Naive thymus-derived CD8-positive, alpha-beta T cell (primary cell): ENCODE measurements around the gene IQCE. TPM values are rescaled to one million over a fixed set of nuclear protein-coding genes. Genes with fewer than 3 reads are reported as not detected.

Experiments used
- ATAC-seq, 2 donors: fragments of 150-1000 bp; cut with Tn5 transposase in 1 of 2; sonication (Bioruptor Pico), chemical (Tn5 transposase) in 1 of 2; 1 replicate in 1 of 2; 2 replicates in 1 of 2; pipeline ENCODE4 v1.10.0; 2021; ENCODE audit warnings: mild to moderate bottlenecking in 2 of 2, moderate library complexity in 2 of 2
- POLR2A ChIA-PET: fragments of 350-600 bp; sonication (Branson Sonifier 250); formaldehyde crosslinking; loops from one replicate; lab custom pipeline; 2021; ENCODE audit warnings: antibody characterized with exemption; lab: Charles Lee
- DNase-seq, 10 donors: peaks; one replicate each; pipeline versions ENCODE4 v3.0.0 to v3.0.0-alpha.2; 2020 to 2022
- H3K27ac Mint-ChIP-seq, 10 donors: one replicate each; pipeline ENCODE4 v1.8.0; 2020 to 2022; ENCODE audit warnings: mild to moderate bottlenecking in 10 of 10, mixed read lengths in 10 of 10, moderate library complexity in 4 of 10, inconsistent platforms in 1 of 10
- H3K27me3 Mint-ChIP-seq, 5 donors: one replicate each; pipeline ENCODE4 v1.8.0; 2021 to 2022; ENCODE audit warnings: mixed read lengths in 5 of 5
- H3K36me3 Mint-ChIP-seq, 3 donors: one replicate each; pipeline ENCODE4 v1.8.0; 2020 to 2022; ENCODE audit warnings: mixed read lengths in 3 of 3, mild to moderate bottlenecking in 2 of 3, inconsistent platforms in 1 of 3
- H3K4me1 Mint-ChIP-seq, 4 donors: one replicate each; pipeline ENCODE4 v1.8.0; 2021 to 2022; ENCODE audit warnings: mixed read lengths in 4 of 4
- H3K4me3 Mint-ChIP-seq, 10 donors: one replicate each; pipeline ENCODE4 v1.8.0; 2020 to 2022; ENCODE audit warnings: mild to moderate bottlenecking in 10 of 10, mixed read lengths in 10 of 10, moderate library complexity in 6 of 10, inconsistent platforms in 1 of 10
- H3K9me3 Mint-ChIP-seq, 9 donors: one replicate each; pipeline ENCODE4 v1.8.0; 2020 to 2022; ENCODE audit warnings: mixed read lengths in 9 of 9, mild to moderate bottlenecking in 3 of 9, inconsistent platforms in 1 of 9, moderate library complexity in 1 of 9
- polyA plus RNA-seq, 3 donors: library from polyadenylated mRNA; unstranded; fragments of 300-500 nt; fragmentation: Illumina TruSeq; gene quantifications; one replicate each; pipeline ENCODE4 v1.2.3, GENCODE V29; 2021
- total RNA-seq, 8 experiments: library from RNA in 2 of 8; stranded (reverse) in 2 of 8; gene quantifications; one replicate each; pipeline ENCODE4 v1.2.3 and lab custom pipeline; 2021 to 2026

The IQCE gene
- 1 to 10 TPM; 6.6 to 8.9 TPM for total RNA-seq
- polyA plus RNA-seq: 1 to 10 TPM in 2 of 3 donors, under 1 TPM in 1; 0.77 to 2.2 (median 2.0) TPM
- 9.4 to 24.4 (median 18.7) reads per million in 6 experiments for total RNA-seq (lab: John Stamatoyannopoulos, UW)

GRCh38 chr7:2558629-2559282 lies at the start of gene IQCE:
Gene IQCE, plus strand, starts transcription at chr7:2558979. Its CDS starts 203 bp downstream, at chr7:2559182.
- peak; percentile 80 to 94 (median 88) for DNase-seq
- Mint-ChIP-seq H3K27ac (peak within 1 kb of the TSS in 7 of 10 donors; percentile 19 to 72 (median 56)), H3K27me3 (no peaks in the 10 kb centered on the region), H3K36me3 (peaks cover 0 to 3% (median 0%) of the 10 kb centered on the region in 3 donors), H3K4me3 (peak within 1 kb of the TSS; percentile 68 to 82 (median 76)), H3K4me1 (peaks cover 9 to 37% (median 27%) of the 10 kb centered on the region in 4 donors), H3K9me3 (no peaks in the 10 kb centered on the region)
- ATAC-seq: peak; percentile 49
- POLR2A ChIA-PET: interaction anchor here (0.6 to 4.5 kb wide), 14 partner anchors 17 to 160 kb away, joined by 3 to 33 read pairs (median 4); no protein-coding TSS in a partner anchor

GRCh38 chr7:2509298-2509906 lies 49.4 kb upstream of the IQCE start:
- Mint-ChIP-seq H3K4me3 (peak overlapping the region; percentile 73 to 88 (median 82)), H3K9me3 (no peaks in the 10 kb centered on the region), H3K27ac (peak overlapping the region in 9 of 10 donors; percentile 96 to 99 (median 98)), H3K4me1 (peaks cover 26 to 69% (median 60%) of the 10 kb centered on the region in 4 donors), H3K36me3 (no peaks in the 10 kb centered on the region), H3K27me3 (no peaks in the 10 kb centered on the region)
- DNase-seq (no peak), ATAC-seq (no peak)
- POLR2A ChIA-PET: interaction anchor here (1.0 to 22.8 kb wide), 12 partner anchors 10 to 201 kb away, joined by 3 to 821 read pairs (median 8); partner anchors contain the start of genes BRAT1, IQCE, LFNG and TTYH3

GRCh38 chr7:2510130-2510776 lies 48.5 kb upstream of the IQCE start:
- Mint-ChIP-seq H3K36me3 (no peaks in the 10 kb centered on the region), H3K9me3 (no peaks in the 10 kb centered on the region), H3K4me3 (peak overlapping the region; percentile 75 to 88 (median 84)), H3K27ac (peak overlapping the region in 9 of 10 donors; percentile 96 to 99 (median 98)), H3K27me3 (no peaks in the 10 kb centered on the region), H3K4me1 (peaks cover 26 to 69% (median 60%) of the 10 kb centered on the region in 4 donors)
- POLR2A ChIA-PET: interaction anchor here (0.5 to 22.8 kb wide), 16 partner anchors 8 to 940 kb away, joined by 3 to 821 read pairs (median 10); partner anchors contain the start of genes BRAT1, CHST12, IQCE and LFNG
- DNase-seq (no peak), ATAC-seq (no peak)

- no peaks in the 10 kb centered on the region for H3K27me3 Mint-ChIP-seq
- H3K4me3 Mint-ChIP-seq: peak overlapping the region; percentile 75 to 88 (median 84)
- DNase-seq (peak; percentile 44 to 89 (median 70)), ATAC-seq (peak; percentile 38 to 48)
- POLR2A ChIA-PET: interaction anchor here (0.5 to 22.8 kb wide), 26 partner anchors 9 to 941 kb away, joined by 3 to 821 read pairs (median 4); partner anchors contain the start of genes BRAT1, CHST12, IQCE and LFNG
- H3K27ac Mint-ChIP-seq: peak overlapping the region in 9 of 10 donors; percentile 96 to 99 (median 98)
- peaks cover 26 to 69% (median 59%) of the 10 kb centered on the region in 4 donors for H3K4me1 Mint-ChIP-seq
- no peaks in the 10 kb centered on the region for H3K36me3 Mint-ChIP-seq
- H3K9me3 Mint-ChIP-seq: no peaks in the 10 kb centered on the region
Measured at GRCh38 chr7:2510909-2511768, 47.6 kb upstream of the IQCE start.

- POLR2A ChIA-PET: interaction anchor here (0.9 to 22.8 kb wide), 20 partner anchors 9 to 941 kb away, joined by 3 to 821 read pairs (median 4); partner anchors contain the start of genes BRAT1, LFNG and TTYH3
- DNase-seq (peak in 1 of 10 donors; percentile 32), ATAC-seq (no peak)
- H3K36me3 Mint-ChIP-seq: no peaks in the 10 kb centered on the region
- H3K27ac Mint-ChIP-seq: peak overlapping the region in 9 of 10 donors; percentile 96 to 99 (median 98)
- H3K9me3 Mint-ChIP-seq: no peaks in the 10 kb centered on the region
- H3K27me3 Mint-ChIP-seq: no peaks in the 10 kb centered on the region
- peak overlapping the region; percentile 75 to 88 (median 84) for H3K4me3 Mint-ChIP-seq
- H3K4me1 Mint-ChIP-seq: peaks cover 26 to 63% (median 57%) of the 10 kb centered on the region in 4 donors
Measured at GRCh38 chr7:2511769-2512168, 47.0 kb upstream of the IQCE start.

- POLR2A ChIA-PET: interaction anchor here (1.1 to 22.8 kb wide), 6 partner anchors 10 to 198 kb away, joined by 5 to 821 read pairs (median 16); partner anchors contain the start of gene LFNG
- Mint-ChIP-seq H3K4me3 (peak overlapping the region; percentile 75 to 88 (median 84)), H3K4me1 (peaks cover 26 to 65% (median 60%) of the 10 kb centered on the region in 4 donors), H3K9me3 (no peaks in the 10 kb centered on the region), H3K36me3 (no peaks in the 10 kb centered on the region), H3K27me3 (no peaks in the 10 kb centered on the region), H3K27ac (peak overlapping the region in 9 of 10 donors; percentile 96 to 99 (median 98))
- peak in 1 of 10 donors; percentile 37 for DNase-seq
- peak; percentile 5 to 9 for ATAC-seq
Measured at GRCh38 chr7:2512179-2512661, 46.6 kb upstream of the IQCE start.

GRCh38 chr7:2512713-2513112 lies 46.1 kb upstream of the IQCE start:
- DNase-seq: peak in 1 of 10 donors; percentile 2
- no peaks in the 10 kb centered on the region for H3K9me3 Mint-ChIP-seq
- no peaks in the 10 kb centered on the region for H3K36me3 Mint-ChIP-seq
- H3K4me1 Mint-ChIP-seq: peaks cover 31 to 66% (median 64%) of the 10 kb centered on the region in 4 donors
- peak overlapping the region in 9 of 10 donors; percentile 96 to 99 (median 98) for H3K27ac Mint-ChIP-seq
- no peaks in the 10 kb centered on the region for H3K27me3 Mint-ChIP-seq
- peak overlapping the region; percentile 75 to 88 (median 84) for H3K4me3 Mint-ChIP-seq
- no peak for ATAC-seq
- POLR2A ChIA-PET: interaction anchor here (2.5 to 22.8 kb wide), 4 partner anchors 10 to 35 kb away, joined by 15 to 821 read pairs (median 19); partner anchors contain the start of gene LFNG

- H3K27me3 Mint-ChIP-seq: no peaks in the 10 kb centered on the region
- no peaks in the 10 kb centered on the region for H3K9me3 Mint-ChIP-seq
- POLR2A ChIA-PET: interaction anchor here (0.6 to 22.8 kb wide), 2 partner anchors 10 to 45 kb away, joined by 4 to 821 read pairs; partner anchors contain the start of gene LFNG
- no peaks in the 10 kb centered on the region for H3K36me3 Mint-ChIP-seq
- DNase-seq (no peak), ATAC-seq (no peak)
- H3K4me3 Mint-ChIP-seq: peak overlapping the region in 4 of 10 donors; percentile 7 to 88 (median 85)
- peak overlapping the region in 6 of 10 donors; percentile 96 to 99 (median 98) for H3K27ac Mint-ChIP-seq
- peaks cover 34 to 66% (median 63%) of the 10 kb centered on the region in 4 donors for H3K4me1 Mint-ChIP-seq
Measured at GRCh38 chr7:2513702-2514101, 45.1 kb upstream of the IQCE start.

GRCh38 chr7:2514473-2515423 lies 44.0 kb upstream of the IQCE start:
- POLR2A ChIA-PET: interaction anchor here (22.8 kb wide), 1 partner anchor 9 kb away, joined by 821 read pairs; the partner anchor contains the start of gene LFNG
- H3K4me3 Mint-ChIP-seq: no peak overlapping the region
- H3K27me3 Mint-ChIP-seq: no peaks in the 10 kb centered on the region
- no peaks in the 10 kb centered on the region for H3K36me3 Mint-ChIP-seq
- DNase-seq (no peak), ATAC-seq (no peak)
- no peak overlapping the region for H3K27ac Mint-ChIP-seq
- H3K4me1 Mint-ChIP-seq: peaks cover 29 to 56% (median 55%) of the 10 kb centered on the region in 4 donors
- no peaks in the 10 kb centered on the region for H3K9me3 Mint-ChIP-seq
